ENCODE results near the gene TTC7B.

TTC7B gene

GRCh38 chr14:90566481-90566880, 249.7 kb downstream of the TTC7B start:
- H3K4me1 ChIP-seq (ENCODE audit: insufficient read depth, insufficient read length) = peaks cover 17% of the 10 kb centered on the region
- no peaks in the 10 kb centered on the region for H3K36me3 ChIP-seq (ENCODE audit: insufficient read depth, insufficient read length, low read length)
- TF ChIP-seq SUZ12 (IDR thresholded peaks at IDR 0.05; ENCODE audit: extremely low read depth, insufficient read depth, insufficient read length) = no peak
- no peak for TF ChIP-seq YY1 (IDR thresholded peaks at IDR 0.05; ENCODE audit: insufficient read depth, insufficient read length)
- TF ChIP-seq ZNF274 (IDR thresholded peaks at IDR 0.05; ENCODE audit: low read depth, low read length) = no peak
- DNase-seq (ENCODE audit: low read depth, low spot score) = no peak
- H3K9ac ChIP-seq (ENCODE audit: insufficient read length, low read depth) = no peak overlapping the region
- H3K9me3 ChIP-seq (ENCODE audit: insufficient read depth, low read length) = 0 out of 2 replicates have a peak, but pooled peaks cover 7% of the 10 kb centered on the region
- no peaks in the 10 kb centered on the region for H3K27me3 ChIP-seq (ENCODE audit: insufficient read depth, insufficient read length)
- no peak overlapping the region for H3K4me3 ChIP-seq (ENCODE audit: insufficient read length, low read depth)

- no peak for TF ChIP-seq SUZ12 (IDR thresholded peaks at IDR 0.05; ENCODE audit: extremely low read depth, insufficient read depth, insufficient read length)
- no peak for TF ChIP-seq YY1 (IDR thresholded peaks at IDR 0.05; ENCODE audit: insufficient read depth, insufficient read length)
- TF ChIP-seq ZNF274 (IDR thresholded peaks at IDR 0.05; ENCODE audit: low read depth, low read length) = no peak
- H3K4me1 ChIP-seq (ENCODE audit: insufficient read depth, insufficient read length) = peaks cover 15% of the 10 kb centered on the region
Measured at GRCh38 chr14:90564496-90564895, 251.7 kb downstream of the TTC7B start.

GRCh38 chr14:90562652-90563051, 253.6 kb downstream of the TTC7B start:
- Histone ChIP-seq H3K27me3 (ENCODE audit: insufficient read depth, insufficient read length) (no peaks in the 10 kb centered on the region), H3K4me3 (ENCODE audit: insufficient read length, low read depth) (no peak overlapping the region), H3K9ac (ENCODE audit: insufficient read length, low read depth) (no peak overlapping the region), H3K4me1 (ENCODE audit: insufficient read depth, insufficient read length) (peaks cover 4% of the 10 kb centered on the region), H3K9me3 (ENCODE audit: insufficient read depth, low read length) (no peaks in the 10 kb centered on the region), H3K36me3 (ENCODE audit: insufficient read depth, insufficient read length, low read length) (no peaks in the 10 kb centered on the region)
- TF ChIP-seq YY1 (IDR thresholded peaks at IDR 0.05; ENCODE audit: insufficient read depth, insufficient read length) = no peak
- TF ChIP-seq SUZ12 (IDR thresholded peaks at IDR 0.05; ENCODE audit: extremely low read depth, insufficient read depth, insufficient read length) = no peak
- TF ChIP-seq ZNF274 (IDR thresholded peaks at IDR 0.05; ENCODE audit: low read depth, low read length) = no peak
- no peak for DNase-seq (ENCODE audit: low read depth, low spot score)

More at GRCh38 chr14:90564496-90564895, 251.7 kb downstream of the TTC7B start:
- Histone ChIP-seq H3K27me3 (ENCODE audit: insufficient read depth, insufficient read length) (no peaks in the 10 kb centered on the region), H3K9ac (ENCODE audit: insufficient read length, low read depth) (no peak overlapping the region), H3K4me3 (ENCODE audit: insufficient read length, low read depth) (no peak overlapping the region), H3K9me3 (ENCODE audit: insufficient read depth, low read length) (no peaks in the 10 kb centered on the region), H3K36me3 (ENCODE audit: insufficient read depth, insufficient read length, low read length) (no peaks in the 10 kb centered on the region)
- no peak for DNase-seq (ENCODE audit: low read depth, low spot score)

GRCh38 chr14:90561920-90562319, 254.3 kb downstream of the TTC7B start:
- Histone ChIP-seq H3K4me3 (ENCODE audit: insufficient read length, low read depth) (no peak overlapping the region), H3K9ac (ENCODE audit: insufficient read length, low read depth) (no peak overlapping the region)
- TF ChIP-seq YY1 (IDR thresholded peaks at IDR 0.05; ENCODE audit: insufficient read depth, insufficient read length) (no peak), ZNF274 (IDR thresholded peaks at IDR 0.05; ENCODE audit: low read depth, low read length) (no peak), SUZ12 (IDR thresholded peaks at IDR 0.05; ENCODE audit: extremely low read depth, insufficient read depth, insufficient read length) (no peak)

GRCh38 chr14:90560991-90561390, 255.2 kb downstream of the TTC7B start:
- DNase-seq (ENCODE audit: low read depth, low spot score) = no peak
- no peak overlapping the region for H3K4me3 ChIP-seq (ENCODE audit: insufficient read length, low read depth)
- H3K4me1 ChIP-seq (ENCODE audit: insufficient read depth, insufficient read length) = peaks cover 4% of the 10 kb centered on the region
- H3K27me3 ChIP-seq (ENCODE audit: insufficient read depth, insufficient read length) = no peaks in the 10 kb centered on the region
- no peak overlapping the region for H3K9ac ChIP-seq (ENCODE audit: insufficient read length, low read depth)
- TF ChIP-seq SUZ12 (IDR thresholded peaks at IDR 0.05; ENCODE audit: extremely low read depth, insufficient read depth, insufficient read length) (no peak), ZNF274 (IDR thresholded peaks at IDR 0.05; ENCODE audit: low read depth, low read length) (no peak), YY1 (IDR thresholded peaks at IDR 0.05; ENCODE audit: insufficient read depth, insufficient read length) (no peak)
- H3K9me3 ChIP-seq (ENCODE audit: insufficient read depth, low read length) = no peaks in the 10 kb centered on the region
- no peaks in the 10 kb centered on the region for H3K36me3 ChIP-seq (ENCODE audit: insufficient read depth, insufficient read length, low read length)

More at GRCh38 chr14:90561920-90562319, 254.3 kb downstream of the TTC7B start:
- Histone ChIP-seq H3K36me3 (ENCODE audit: insufficient read depth, insufficient read length, low read length) (no peaks in the 10 kb centered on the region), H3K9me3 (ENCODE audit: insufficient read depth, low read length) (no peaks in the 10 kb centered on the region), H3K27me3 (ENCODE audit: insufficient read depth, insufficient read length) (no peaks in the 10 kb centered on the region), H3K4me1 (ENCODE audit: insufficient read depth, insufficient read length) (peaks cover under 1% of the 10 kb centered on the region)
- DNase-seq (ENCODE audit: low read depth, low spot score) = no peak

- Histone ChIP-seq H3K4me1 (ENCODE audit: insufficient read depth, insufficient read length) (peaks cover 8% of the 10 kb centered on the region), H3K9ac (ENCODE audit: insufficient read length, low read depth) (no peak overlapping the region), H3K4me3 (ENCODE audit: insufficient read length, low read depth) (no peak overlapping the region), H3K9me3 (ENCODE audit: insufficient read depth, low read length) (no peaks in the 10 kb centered on the region), H3K27me3 (ENCODE audit: insufficient read depth, insufficient read length) (no peaks in the 10 kb centered on the region), H3K36me3 (ENCODE audit: insufficient read depth, insufficient read length, low read length) (no peaks in the 10 kb centered on the region)
- no peak for TF ChIP-seq YY1 (IDR thresholded peaks at IDR 0.05; ENCODE audit: insufficient read depth, insufficient read length)
- no peak for TF ChIP-seq ZNF274 (IDR thresholded peaks at IDR 0.05; ENCODE audit: low read depth, low read length)
- TF ChIP-seq SUZ12 (IDR thresholded peaks at IDR 0.05; ENCODE audit: extremely low read depth, insufficient read depth, insufficient read length) = no peak
- DNase-seq (ENCODE audit: low read depth, low spot score) = no peak
Measured at GRCh38 chr14:90560558-90560957, 255.7 kb downstream of the TTC7B start.

GRCh38 chr14:90559811-90560492, 256.3 kb downstream of the TTC7B start:
- Histone ChIP-seq H3K36me3 (ENCODE audit: insufficient read depth, insufficient read length, low read length) (no peaks in the 10 kb centered on the region), H3K4me1 (ENCODE audit: insufficient read depth, insufficient read length) (peaks cover 10% of the 10 kb centered on the region), H3K9ac (ENCODE audit: insufficient read length, low read depth) (no peak overlapping the region), H3K4me3 (ENCODE audit: insufficient read length, low read depth) (no peak overlapping the region), H3K27me3 (ENCODE audit: insufficient read depth, insufficient read length) (no peaks in the 10 kb centered on the region), H3K9me3 (ENCODE audit: insufficient read depth, low read length) (no peaks in the 10 kb centered on the region)
- DNase-seq (ENCODE audit: low read depth, low spot score) = no peak
- no peak for TF ChIP-seq YY1 (IDR thresholded peaks at IDR 0.05; ENCODE audit: insufficient read depth, insufficient read length)
- TF ChIP-seq ZNF274 (IDR thresholded peaks at IDR 0.05; ENCODE audit: low read depth, low read length) = no peak
- TF ChIP-seq SUZ12 (IDR thresholded peaks at IDR 0.05; ENCODE audit: extremely low read depth, insufficient read depth, insufficient read length) = no peak

All from NT2/D1 (cell line).